Measurements from ENCODE around the gene ETHE1. TPM values are rescaled to one million over a fixed set of nuclear protein-coding genes. Genes with fewer than 3 reads are reported as not detected.

Gene ETHE1
- total and polyA plus RNA-seq, 2 donors (not counting 1 experiment from before 2014, with no cell fraction given) = 16.0 to 39.4 TPM

GRCh38 chr19:43511324-43511723 lies 15.7 kb downstream of the ETHE1 start:
- ChIA-PET CTCF (interaction anchor here (1.8 to 2.5 kb wide), 2 partner anchors 64 to 79 kb away, joined by 5 to 18 read pairs; no protein-coding TSS in a partner anchor), POLR2A (interaction anchor here (0.6 kb wide), 1 partner anchor 63 kb away, joined by 7 read pairs; no protein-coding TSS in a partner anchor)
- Mint-ChIP-seq H3K27ac (no peak overlapping the region), H3K4me1 (no peaks in the 10 kb centered on the region), H3K27me3 (no peaks in the 10 kb centered on the region), H3K9me3 (ENCODE audit: insufficient read depth) (no peaks in the 10 kb centered on the region), H3K4me3 (no peak overlapping the region)
- TF ChIP-seq CTCF (IDR thresholded peaks at IDR 0.05) (no peak), EZH2 (IDR thresholded peaks at IDR 0.05; ENCODE audit: borderline replicate concordance, insufficient read depth, low read depth, low read length, poor library complexity, severe bottlenecking) (no peak)
- WGBS (ENCODE audit: insufficient coverage) = 97% methylated on average over 4 of the region's 5 CpGs
- Histone ChIP-seq H3K27me3 (replicated peaks in 1 of 4; ENCODE audit: control extremely low read depth in 1 of 4, control insufficient read depth in 3 of 4, insufficient read depth in 4 of 4, low read length in 3 of 4) (no peaks in the 10 kb centered on the region), H3K4me1 (ENCODE audit: control insufficient read depth in 2 of 2, insufficient read depth in 2 of 2, low read length in 2 of 2) (no peaks in the 10 kb centered on the region), H3K9ac (ENCODE audit: low read length) (no peak overlapping the region), H3K79me2 (ENCODE audit: control insufficient read depth, insufficient read depth, low read length) (no peaks in the 10 kb centered on the region), H3K4me2 (replicated peaks; ENCODE audit: low read depth, low read length, poor library complexity, severe bottlenecking) (no peak overlapping the region), H3K4me3 (ENCODE audit: control extremely low read depth in 1 of 5, extremely low read depth in 1 of 5, insufficient read depth in 1 of 5, low read depth in 2 of 5, low read length in 4 of 5) (no peak overlapping the region), H3K27ac (ENCODE audit: low read length in 2 of 2) (no peak overlapping the region), H4K20me1 (ENCODE audit: control insufficient read depth, insufficient read depth, low read length, poor library complexity, severe bottlenecking) (no peaks in the 10 kb centered on the region), H3K36me3 (replicated peaks in 1 of 2; ENCODE audit: control extremely low read depth in 1 of 2, control insufficient read depth in 1 of 2, extremely low read depth in 1 of 2, insufficient read depth in 2 of 2, low read length in 1 of 2) (peaks cover 0 to 1% of the 10 kb centered on the region in 2 experiments), H3K9me3 (ENCODE audit: control extremely low read depth in 1 of 3, control insufficient read depth in 2 of 3, insufficient read depth in 1 of 3, low read length in 2 of 3) (no peaks in the 10 kb centered on the region), H2AFZ (ENCODE audit: insufficient read depth, low read depth, low read length, poor library complexity, severe bottlenecking) (no peak overlapping the region)
- intact Hi-C loops (cut with micrococcal nuclease) = loop anchor here (10.0 kb wide), 1 partner anchor 317 kb away; no protein-coding TSS in a partner anchor
- no peak for DNase-seq
- no peak for ATAC-seq (ENCODE audit: low read depth)

DNA sequence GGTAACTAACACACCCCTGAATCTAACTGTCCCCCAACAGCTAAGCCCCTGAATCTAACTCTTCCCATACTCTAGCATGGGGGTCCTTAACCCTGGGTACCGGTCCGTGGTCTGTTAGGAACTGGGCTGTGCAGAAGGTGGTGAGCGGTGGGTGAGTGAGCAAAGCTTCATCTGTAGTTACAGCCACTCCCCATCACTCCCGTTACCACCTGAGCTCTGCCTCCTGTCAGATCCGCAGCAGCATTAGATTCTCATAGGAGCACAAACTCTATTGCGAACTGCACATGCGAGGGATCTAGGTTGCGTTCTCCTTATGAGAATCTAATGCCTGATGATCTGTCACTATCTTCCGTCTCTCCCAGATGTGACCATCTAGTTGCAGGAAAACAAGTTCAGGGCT lies 16.3 kb downstream of the ETHE1 start:
- H3K27me3 Mint-ChIP-seq = no peaks in the 10 kb centered on the region
- no peaks in the 10 kb centered on the region for H3K9me3 Mint-ChIP-seq (ENCODE audit: insufficient read depth)
- DNase-seq (no peak), ATAC-seq (ENCODE audit: low read depth) (no peak)
- H4K20me1 ChIP-seq (ENCODE audit: control insufficient read depth, insufficient read depth, low read length, poor library complexity, severe bottlenecking) = no peaks in the 10 kb centered on the region
- intact Hi-C loops (cut with micrococcal nuclease) = loop anchor here (10.0 kb wide), 1 partner anchor 316 kb away; no protein-coding TSS in a partner anchor
- H3K36me3 ChIP-seq (replicated peaks in 1 of 2; ENCODE audit: control extremely low read depth in 1 of 2, control insufficient read depth in 1 of 2, extremely low read depth in 1 of 2, insufficient read depth in 2 of 2, low read length in 1 of 2) = peaks cover 0 to 1% of the 10 kb centered on the region in 2 experiments
- no peak overlapping the region for H3K9ac ChIP-seq (ENCODE audit: low read length)
- H3K4me2 ChIP-seq (replicated peaks; ENCODE audit: low read depth, low read length, poor library complexity, severe bottlenecking) = no peak overlapping the region
- ChIA-PET POLR2A (no interaction called here), CTCF (interaction anchor here (0.7 to 2.5 kb wide), 5 partner anchors 9 to 1396 kb away, joined by 3 to 18 read pairs (median 5); no protein-coding TSS in a partner anchor)
- H3K4me3 ChIP-seq (ENCODE audit: control extremely low read depth in 1 of 5, extremely low read depth in 1 of 5, insufficient read depth in 1 of 5, low read depth in 2 of 5, low read length in 4 of 5) = no peak overlapping the region
- H3K27ac Mint-ChIP-seq = no peak overlapping the region
- no peak overlapping the region for H3K4me3 Mint-ChIP-seq
- TF ChIP-seq CTCF (IDR thresholded peaks at IDR 0.05) (no peak), EZH2 (IDR thresholded peaks at IDR 0.05; ENCODE audit: borderline replicate concordance, insufficient read depth, low read depth, low read length, poor library complexity, severe bottlenecking) (no peak)
- H3K4me1 ChIP-seq (ENCODE audit: control insufficient read depth in 2 of 2, insufficient read depth in 2 of 2, low read length in 2 of 2) = no peaks in the 10 kb centered on the region
- 98% methylated on average over 8 of the region's 9 CpGs for WGBS (ENCODE audit: insufficient coverage)
- no peak overlapping the region for H2AFZ ChIP-seq (ENCODE audit: insufficient read depth, low read depth, low read length, poor library complexity, severe bottlenecking)
- no peak overlapping the region for H3K27ac ChIP-seq (ENCODE audit: low read length in 2 of 2)
- H3K27me3 ChIP-seq (replicated peaks in 1 of 4; ENCODE audit: control extremely low read depth in 1 of 4, control insufficient read depth in 3 of 4, insufficient read depth in 4 of 4, low read length in 3 of 4) = no peaks in the 10 kb centered on the region
- no peaks in the 10 kb centered on the region for H3K9me3 ChIP-seq (ENCODE audit: control extremely low read depth in 1 of 3, control insufficient read depth in 2 of 3, insufficient read depth in 1 of 3, low read length in 2 of 3)
- no peaks in the 10 kb centered on the region for H3K79me2 ChIP-seq (ENCODE audit: control insufficient read depth, insufficient read depth, low read length)
- H3K4me1 Mint-ChIP-seq = no peaks in the 10 kb centered on the region

Data from B cell (primary cell).